Left ventricle myocardium inferior (tissue), 1 donor: Measurements from ENCODE around the gene TNN. TPM values are rescaled to one million over a fixed set of nuclear protein-coding genes. Genes with fewer than 3 reads are reported as not detected.

Experiments
- DNase-seq: peaks from one replicate; pipeline ENCODE4 v3.0.0-alpha.2; 2020
- H3K27ac ChIP-seq: fragments of 200-600 bp; replicated peaks from 2 replicates; pipeline ENCODE4 v1.8.0; 2021
- H3K27me3 ChIP-seq: fragments of 200-600 bp; 2 replicates; pipeline ENCODE4 v1.8.0; 2021; ENCODE audit warnings: low read depth
- H3K36me3 ChIP-seq: fragments of 200-600 bp; 2 replicates; pipeline ENCODE4 v1.8.0; 2021
- H3K4me1 ChIP-seq: fragments of 200-600 bp; 2 replicates; pipeline ENCODE4 v1.8.0; 2021
- H3K4me3 ChIP-seq: fragments of 200-600 bp; 2 replicates; pipeline ENCODE4 v1.8.0; 2021; ENCODE audit warnings: mild to moderate bottlenecking, moderate library complexity
- H3K9me3 ChIP-seq: fragments of 200-600 bp; replicated peaks from 2 replicates; pipeline ENCODE4 v1.8.0; 2021
- CTCF ChIP-seq: fragments of 200-600 bp; IDR thresholded peaks from 2 replicates; pipeline ENCODE4 v1.8.0; 2021; ENCODE audit warnings: antibody characterized with exemption, mild to moderate bottlenecking, borderline replicate concordance
- intact Hi-C: fragments of 100-400 bp; cut with micrococcal nuclease; formaldehyde crosslinking; loops from one replicate; pipeline ENCODE4 v1.11.0; 2022
- total RNA-seq: library from RNA; stranded (reverse); fragmentation: NEBNext Ultra II Directional; extraction: Animal tissue kit (Norgen Biotek cat#: 25700); gene quantifications from one replicate; pipeline ENCODE4 v1.2.1, GENCODE V29; 2021
- donor health status: DM: no; HTN: yes; CAD: no; lungs with severe emphysema.

TNN gene
- total RNA-seq, 1 donor from 2014 or later, result not detected

GRCh38 chr1:175114996-175115395 lies 47.4 kb downstream of the TNN start:
- H3K27ac ChIP-seq, result no peak overlapping the region
- intact Hi-C loops, result no loop called here
- no peak for TF ChIP-seq CTCF
- peaks cover 38% of the 10 kb centered on the region for H3K9me3 ChIP-seq
- no peak overlapping the region for H3K4me3 ChIP-seq
- H3K4me1 ChIP-seq, result no peaks in the 10 kb centered on the region
- no peak for DNase-seq
- H3K36me3 ChIP-seq, result no peaks in the 10 kb centered on the region
- H3K27me3 ChIP-seq, result no peaks in the 10 kb centered on the region

- Histone ChIP-seq H3K27ac (no peak overlapping the region), H3K4me3 (no peak overlapping the region), H3K27me3 (no peaks in the 10 kb centered on the region), H3K9me3 (peaks cover 35% of the 10 kb centered on the region), H3K4me1 (no peaks in the 10 kb centered on the region), H3K36me3 (no peaks in the 10 kb centered on the region)
- no peak for TF ChIP-seq CTCF
- intact Hi-C loops, result no loop called here
- no peak for DNase-seq
Observed at GRCh38 chr1:175116210-175116798, 48.7 kb downstream of the TNN start.

GRCh38 chr1:175116903-175117302 lies 49.3 kb downstream of the TNN start:
- H3K4me3 ChIP-seq, result no peak overlapping the region
- DNase-seq, result no peak
- TF ChIP-seq CTCF, result no peak
- no peaks in the 10 kb centered on the region for H3K27me3 ChIP-seq
- intact Hi-C loops, result no loop called here
- H3K27ac ChIP-seq, result no peak overlapping the region
- H3K4me1 ChIP-seq, result no peaks in the 10 kb centered on the region
- peaks cover 30% of the 10 kb centered on the region for H3K9me3 ChIP-seq
- no peaks in the 10 kb centered on the region for H3K36me3 ChIP-seq

GRCh38 chr1:175118375-175119367 lies 51.0 kb downstream of the TNN start:
- Histone ChIP-seq H3K4me1 (no peaks in the 10 kb centered on the region), H3K36me3 (no peaks in the 10 kb centered on the region), H3K9me3 (peaks cover 13% of the 10 kb centered on the region), H3K27ac (no peak overlapping the region), H3K27me3 (no peaks in the 10 kb centered on the region), H3K4me3 (no peak overlapping the region)
- DNase-seq, result no peak
- intact Hi-C loops, result no loop called here
- TF ChIP-seq CTCF, result no peak

- no peak for TF ChIP-seq CTCF
- intact Hi-C loops, result loop anchor here (5.0 kb wide), 1 partner anchor 83 kb away; no protein-coding TSS in a partner anchor
- H3K4me3 ChIP-seq, result no peak overlapping the region
Observed at GRCh38 chr1:175120511-175120910, 52.9 kb downstream of the TNN start.

More at GRCh38 chr1:175120511-175120910, 52.9 kb downstream of the TNN start:
- no peak for DNase-seq
- Histone ChIP-seq H3K36me3 (no peaks in the 10 kb centered on the region), H3K9me3 (no peaks in the 10 kb centered on the region), H3K27me3 (no peaks in the 10 kb centered on the region), H3K27ac (no peak overlapping the region), H3K4me1 (no peaks in the 10 kb centered on the region)
